ENCODE measurements around the gene PPM1H. TPM values are rescaled to one million over a fixed set of nuclear protein-coding genes. Genes with fewer than 3 reads are reported as not detected.

PPM1H gene
- total RNA-seq, 1 donor from 2014 or later: 3.9 TPM

DNA sequence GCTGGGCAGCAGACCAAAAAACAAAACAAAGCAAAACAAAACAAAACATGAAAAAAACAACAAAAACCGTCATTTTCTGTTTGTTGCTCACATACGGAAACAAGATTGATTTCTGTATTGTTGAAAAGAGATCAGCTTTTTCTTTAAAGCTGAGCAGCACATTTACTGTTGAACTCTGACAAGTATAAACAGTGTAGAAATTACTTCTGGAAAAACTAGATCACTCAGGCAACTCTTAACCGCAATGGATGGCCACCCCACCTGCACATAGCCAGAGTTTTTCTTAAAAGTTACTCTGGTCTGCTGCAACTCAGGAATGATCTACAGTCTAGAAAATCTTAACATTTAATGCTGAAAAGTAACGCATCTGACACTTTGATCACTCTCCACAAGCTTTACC is 80.9 kb downstream of the PPM1H start:
- DNase-seq (ENCODE audit: low read depth): no peak
- no peak overlapping the region for H3K4me3 ChIP-seq (ENCODE audit: low read depth, low read length)
- TF ChIP-seq, protein P1, sequence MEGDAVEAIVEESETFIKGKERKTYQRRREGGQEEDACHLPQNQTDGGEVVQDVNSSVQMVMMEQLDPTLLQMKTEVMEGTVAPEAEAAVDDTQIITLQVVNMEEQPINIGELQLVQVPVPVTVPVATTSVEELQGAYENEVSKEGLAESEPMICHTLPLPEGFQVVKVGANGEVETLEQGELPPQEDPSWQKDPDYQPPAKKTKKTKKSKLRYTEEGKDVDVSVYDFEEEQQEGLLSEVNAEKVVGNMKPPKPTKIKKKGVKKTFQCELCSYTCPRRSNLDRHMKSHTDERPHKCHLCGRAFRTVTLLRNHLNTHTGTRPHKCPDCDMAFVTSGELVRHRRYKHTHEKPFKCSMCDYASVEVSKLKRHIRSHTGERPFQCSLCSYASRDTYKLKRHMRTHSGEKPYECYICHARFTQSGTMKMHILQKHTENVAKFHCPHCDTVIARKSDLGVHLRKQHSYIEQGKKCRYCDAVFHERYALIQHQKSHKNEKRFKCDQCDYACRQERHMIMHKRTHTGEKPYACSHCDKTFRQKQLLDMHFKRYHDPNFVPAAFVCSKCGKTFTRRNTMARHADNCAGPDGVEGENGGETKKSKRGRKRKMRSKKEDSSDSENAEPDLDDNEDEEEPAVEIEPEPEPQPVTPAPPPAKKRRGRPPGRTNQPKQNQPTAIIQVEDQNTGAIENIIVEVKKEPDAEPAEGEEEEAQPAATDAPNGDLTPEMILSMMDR (conservative IDR thresholded peaks at IDR 0.05; ENCODE audit: low read depth, low read length): no peak

DNA sequence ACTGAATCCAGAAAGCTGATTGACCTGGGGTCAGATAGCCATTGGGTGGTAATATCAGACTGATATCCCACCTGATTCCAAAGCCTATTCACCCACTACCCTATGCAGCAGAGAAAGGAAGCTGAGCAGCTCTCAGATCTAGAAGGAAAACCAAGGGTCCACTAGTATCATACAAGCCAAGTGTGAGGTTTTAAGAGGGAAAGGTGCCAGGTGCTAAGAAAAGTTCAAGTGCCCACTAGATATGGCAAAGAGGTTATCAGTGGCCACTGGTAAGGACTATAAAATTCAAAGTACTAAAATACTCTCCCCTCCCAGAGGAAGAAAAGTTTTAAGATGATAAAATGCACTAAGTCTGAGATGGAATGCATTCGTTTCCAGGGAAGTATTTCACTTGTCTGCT is 85.6 kb downstream of the PPM1H start:
- DNase-seq (ENCODE audit: low read depth): no peak
- TF ChIP-seq, protein P1 (conservative IDR thresholded peaks at IDR 0.05; ENCODE audit: low read depth, low read length): no peak
- no peak overlapping the region for H3K4me3 ChIP-seq (ENCODE audit: low read depth, low read length)

DNA sequence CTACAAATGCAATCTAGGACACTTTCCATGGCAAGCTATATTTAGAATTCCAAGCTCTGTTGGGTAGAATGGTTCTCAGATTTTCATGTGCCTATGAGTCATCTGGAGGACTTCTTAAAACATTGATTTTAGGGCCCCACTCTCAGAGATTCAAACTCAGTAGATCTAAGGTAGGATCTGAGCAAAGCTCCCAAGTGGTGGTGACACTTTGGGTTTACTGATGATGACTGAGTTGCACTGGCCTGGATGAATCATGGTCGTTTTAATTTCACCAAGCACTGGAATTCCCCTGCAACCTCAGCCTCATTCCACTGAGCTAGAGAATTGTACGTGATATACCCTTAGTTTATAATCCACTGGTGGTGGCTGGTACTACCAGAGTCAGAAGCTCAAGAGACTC is 86.5 kb downstream of the PPM1H start:
- no peak overlapping the region for H3K4me3 ChIP-seq (ENCODE audit: low read depth, low read length)
- DNase-seq (ENCODE audit: low read depth): peak; percentile 64
- TF ChIP-seq, protein P1 (conservative IDR thresholded peaks at IDR 0.05; ENCODE audit: low read depth, low read length): no peak

DNA sequence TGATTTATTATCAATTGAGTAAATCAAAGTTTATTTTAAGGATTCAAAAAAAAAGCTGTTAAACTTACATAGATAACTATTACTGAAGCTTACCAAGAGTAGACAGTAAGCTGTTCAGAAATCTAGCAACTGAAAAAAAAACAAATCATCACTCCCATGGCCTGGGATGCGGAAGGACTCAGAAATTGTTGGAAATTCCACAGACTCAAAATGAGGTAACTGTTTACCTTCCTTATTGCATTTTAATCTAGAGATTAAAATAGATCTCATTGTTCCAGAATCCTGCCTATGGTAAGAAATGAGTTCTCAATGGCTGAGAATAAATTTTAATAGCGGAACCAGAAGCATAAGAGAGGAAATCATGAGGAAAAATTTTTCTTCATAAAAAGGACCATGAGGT is 87.2 kb downstream of the PPM1H start:
- no peak for DNase-seq (ENCODE audit: low read depth)
- no peak overlapping the region for H3K4me3 ChIP-seq (ENCODE audit: low read depth, low read length)
- TF ChIP-seq, protein P1 (conservative IDR thresholded peaks at IDR 0.05; ENCODE audit: low read depth, low read length): no peak

DNA sequence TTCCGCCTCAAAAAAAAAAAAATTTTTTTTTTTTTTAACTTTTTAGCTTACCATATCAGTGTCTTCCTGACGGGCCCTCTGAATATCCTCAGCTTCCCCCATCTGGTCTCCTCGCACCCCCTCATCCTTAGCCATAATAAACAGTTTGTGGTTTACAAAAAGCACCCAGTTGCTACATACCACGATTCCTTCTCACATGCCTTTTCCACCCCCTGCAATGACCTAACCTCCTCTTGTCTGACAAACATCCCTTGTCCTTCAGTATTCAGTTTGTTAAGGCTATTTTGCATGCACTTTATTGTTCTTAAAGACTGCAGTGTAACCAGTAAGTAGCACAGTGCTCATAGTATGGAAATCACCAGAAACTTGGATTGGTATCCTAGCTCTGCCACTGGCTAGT is 88.5 kb downstream of the PPM1H start:
- TF ChIP-seq, protein P1 (conservative IDR thresholded peaks at IDR 0.05; ENCODE audit: low read depth, low read length): no peak
- DNase-seq (ENCODE audit: low read depth): no peak
- H3K4me3 ChIP-seq (ENCODE audit: low read depth, low read length): no peak overlapping the region

DNA sequence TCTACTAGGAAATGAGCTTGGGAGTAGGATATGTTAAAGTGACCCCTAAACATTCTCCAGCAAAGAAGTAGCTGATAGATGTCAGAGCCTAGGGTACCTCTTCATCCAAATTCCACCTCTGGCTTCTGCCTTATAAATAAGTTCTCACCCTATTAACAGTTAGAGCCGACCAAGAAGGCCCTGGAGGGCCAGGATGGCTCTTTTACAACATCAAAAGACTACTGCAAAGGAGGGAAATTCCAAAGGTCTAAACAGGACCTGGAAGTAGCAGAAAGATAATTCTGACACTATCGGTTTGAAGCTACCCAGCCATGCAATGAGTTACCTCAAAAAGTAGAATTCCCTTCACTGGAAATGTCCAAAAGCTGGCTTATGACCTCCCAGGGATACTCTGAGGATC is 90.0 kb downstream of the PPM1H start:
- TF ChIP-seq, protein P1 (conservative IDR thresholded peaks at IDR 0.05; ENCODE audit: low read depth, low read length): no peak
- DNase-seq (ENCODE audit: low read depth): no peak
- no peak overlapping the region for H3K4me3 ChIP-seq (ENCODE audit: low read depth, low read length)

DNA sequence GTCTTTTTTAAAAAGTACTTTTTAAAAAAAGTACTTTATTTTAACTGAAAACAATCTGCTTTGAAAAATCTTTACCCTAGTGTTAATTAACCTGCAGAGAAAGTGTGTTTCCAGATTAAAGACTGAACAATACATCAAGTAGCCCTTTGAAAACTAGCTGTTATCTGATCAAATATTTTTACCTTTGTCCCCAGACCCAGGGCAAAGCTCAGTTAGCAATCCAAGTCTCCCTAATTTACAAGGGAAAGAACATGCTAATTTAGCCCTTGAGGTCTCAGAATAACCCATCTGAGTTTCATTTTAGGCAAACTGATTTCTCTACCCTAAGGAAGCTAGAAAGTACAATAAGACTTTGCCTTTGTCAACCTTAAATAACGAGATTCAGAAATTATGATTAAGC is 91.2 kb downstream of the PPM1H start:
- no peak for DNase-seq (ENCODE audit: low read depth)
- TF ChIP-seq, protein P1 (conservative IDR thresholded peaks at IDR 0.05; ENCODE audit: low read depth, low read length): no peak
- H3K4me3 ChIP-seq (ENCODE audit: low read depth, low read length): no peak overlapping the region
